Fibroblast of lung (primary cell): Measurements from ENCODE around the gene NEDD4.

Source experiments
- CTCF ChIP-seq, 2 donors: IDR thresholded peaks in 1 of 2; conservative IDR thresholded peaks in 1 of 2; 1 replicate in 1 of 2; 2 replicates in 1 of 2; pipeline ENCODE4 v1.5.1; 2011 to 2012; ENCODE audit warnings: low read length in 2 of 2, control low read depth in 1 of 2, inconsistent platforms in 1 of 2, low read depth in 1 of 2, mild to moderate bottlenecking in 1 of 2
- EZH2 ChIP-seq: IDR thresholded peaks from 2 replicates; pipeline ENCODE4 v1.5.1; 2012; ENCODE audit warnings: low read length, control low read depth, mild to moderate bottlenecking; ENCODE audit errors: missing control alignments

- no peak for TF ChIP-seq CTCF (conservative IDR thresholded peaks at IDR 0.05 in 1 of 2, IDR thresholded peaks at IDR 0.05 in 1 of 2; ENCODE audit: low read depth in 1 of 2, low read length in 2 of 2)
- no peak for TF ChIP-seq EZH2
Observed at GRCh38 chr15:56042031-56042430, 48.6 kb upstream of the NEDD4 start.
